ENCODE measurements around the gene HSPA12A. TPM values are rescaled to one million over a fixed set of nuclear protein-coding genes. Genes with fewer than 3 reads are reported as not detected.

HSPA12A gene
- polyA plus RNA-seq, 2 of the 4 experiments (the other 2 are of a cell fraction): 16.9 to 17.0 TPM

- DNase-seq (ENCODE audit: low read depth in 1 of 2, low spot score in 1 of 2) (no peak), FAIRE-seq (no peak), ATAC-seq (no peak)
- CTCF ChIA-PET: interaction anchor here (0.6 to 6.0 kb wide), 9 partner anchors 9 to 1776 kb away, joined by 3 to 31 read pairs (median 3); no protein-coding TSS in a partner anchor
- Histone ChIP-seq H3K4me3 (no peak overlapping the region), H3K4me1 (peaks cover 25% of the 10 kb centered on the region), H3K9me3 (peaks cover 14% of the 10 kb centered on the region), H3K4me2 (no peak overlapping the region), H3K27ac (no peak overlapping the region)
- POLR2A ChIA-PET: no interaction called here
- TF ChIP-seq CHD2 (IDR thresholded peaks at IDR 0.05; ENCODE audit: low read length, partially characterized antibody): no peak
- no peak for TF ChIP-seq TFCP2L1 (CRISPR knock-in tag; IDR thresholded peaks at IDR 0.05)
- no peak for TF ChIP-seq CBX8 (IDR thresholded peaks at IDR 0.05)
- no peak for TF ChIP-seq NFE2L2 (conservative IDR thresholded peaks at IDR 0.05; ENCODE audit: low read length)
- TF ChIP-seq NR3C1 (IDR thresholded peaks at IDR 0.05): no peak
- no peak for TF ChIP-seq ZNF302 (CRISPR knock-in tag; IDR thresholded peaks at IDR 0.05)
- no peak for TF ChIP-seq BHLHE40 (IDR thresholded peaks at IDR 0.05; ENCODE audit: low read depth, low read length)
- no peak for TF ChIP-seq USF2 (IDR thresholded peaks at IDR 0.05)
- no peak for TF ChIP-seq KDM5A (IDR thresholded peaks at IDR 0.05)
- no peak for TF ChIP-seq BCL3 (IDR thresholded peaks at IDR 0.05)
- no peak for TF ChIP-seq HOXB13 (CRISPR knock-in tag; IDR thresholded peaks at IDR 0.05; ENCODE audit: low read depth)
- TF ChIP-seq HDAC2 (IDR thresholded peaks at IDR 0.05): no peak
- TF ChIP-seq ESRRA (IDR thresholded peaks at IDR 0.05; ENCODE audit: borderline replicate concordance, low read length): no peak
- TF ChIP-seq CHD4 (IDR thresholded peaks at IDR 0.05; ENCODE audit: borderline replicate concordance): no peak
- TF ChIP-seq PHF8 (IDR thresholded peaks at IDR 0.05; ENCODE audit: borderline replicate concordance, low read depth): no peak
- no peak for TF ChIP-seq RCOR1 (IDR thresholded peaks at IDR 0.05; ENCODE audit: low read depth, low read length)
- no peak for TF ChIP-seq SREBF2 (IDR thresholded peaks at IDR 0.05)
- no peak for TF ChIP-seq RARB (CRISPR knock-in tag; IDR thresholded peaks at IDR 0.05)
- no peak for TF ChIP-seq HEYL (CRISPR knock-in tag; IDR thresholded peaks at IDR 0.05)
- 90% methylated on average over 2 of the region's 2 CpGs for WGBS (ENCODE audit: missing lambda C conversion rate)
These were observed 21.1 kb upstream of the HSPA12A start for GRCh38 chr10:116763440-116763839.

- CTCF ChIA-PET: interaction anchor here (1.1 to 6.0 kb wide), 2 partner anchors 9 to 26 kb away, joined by 4 to 31 read pairs; no protein-coding TSS in a partner anchor
- Histone ChIP-seq H3K4me1 (peaks cover 11% of the 10 kb centered on the region), H3K27ac (no peak overlapping the region), H3K4me3 (no peak overlapping the region), H3K4me2 (no peak overlapping the region), H3K9me3 (peaks cover 14% of the 10 kb centered on the region)
- 57% methylated on average over 5 of the region's 5 CpGs for WGBS (ENCODE audit: missing lambda C conversion rate)
- FAIRE-seq (no peak), DNase-seq (ENCODE audit: low read depth in 1 of 2, low spot score in 1 of 2) (no peak), ATAC-seq (no peak)
- TF ChIP-seq TP53 (CRISPR knock-in tag; IDR thresholded peaks at IDR 0.05) (no peak), ESRRA (IDR thresholded peaks at IDR 0.05; ENCODE audit: borderline replicate concordance, low read length) (no peak), MAFK (IDR thresholded peaks at IDR 0.05; ENCODE audit: partially characterized antibody) (no peak)
- POLR2A ChIA-PET: no interaction called here
These were observed 19.5 kb upstream of the HSPA12A start for GRCh38 chr10:116761883-116762282.

- POLR2A ChIA-PET: no interaction called here
- no peak for FAIRE-seq
- 52% methylated on average over 8 of the region's 8 CpGs for WGBS (ENCODE audit: missing lambda C conversion rate)
- no peak for ATAC-seq
- Histone ChIP-seq H3K9me3 (peaks cover 14% of the 10 kb centered on the region), H3K27ac (no peak overlapping the region), H3K4me2 (no peak overlapping the region), H3K4me3 (no peak overlapping the region), H3K4me1 (peaks cover under 1% of the 10 kb centered on the region; the same call in 2 of the 3 replicates)
- TF ChIP-seq SREBF2 (IDR thresholded peaks at IDR 0.05): no peak
- no peak for TF ChIP-seq HMGXB4 (CRISPR knock-in tag; IDR thresholded peaks at IDR 0.05; ENCODE audit: borderline replicate concordance)
- TF ChIP-seq RAD21 (conservative IDR thresholded peaks at IDR 0.05 in 1 of 2, IDR thresholded peaks at IDR 0.05 in 1 of 2): no peak
- no peak for TF ChIP-seq USF2 (IDR thresholded peaks at IDR 0.05)
- no peak for TF ChIP-seq HOXB5 (CRISPR knock-in tag; IDR thresholded peaks at IDR 0.05)
- no peak for TF ChIP-seq NR3C1 (IDR thresholded peaks at IDR 0.05)
- TF ChIP-seq CHD2 (IDR thresholded peaks at IDR 0.05; ENCODE audit: low read length, partially characterized antibody): no peak
- TF ChIP-seq FOXS1 (CRISPR knock-in tag; IDR thresholded peaks at IDR 0.05): no peak
- no peak for TF ChIP-seq TP53 (CRISPR knock-in tag; IDR thresholded peaks at IDR 0.05)
- CTCF ChIA-PET: interaction anchor here (1.1 to 6.0 kb wide), 6 partner anchors 8 to 415 kb away, joined by 4 to 31 read pairs (median 6); no protein-coding TSS in a partner anchor
- DNase-seq (ENCODE audit: low read depth in 1 of 2, low spot score in 1 of 2): no peak
These were observed 18.6 kb upstream of the HSPA12A start for GRCh38 chr10:116760919-116761318.
